ENCODE results near the gene PSENEN.

The PSENEN gene

GRCh38 chr19:35781650-35782049, 36.2 kb downstream of the PSENEN start (continued):
- TF ChIP-seq ZNF362 (tag by site-specific recombination; IDR thresholded peaks at IDR 0.05) = no peak
- no peak for TF ChIP-seq ZFP69B (tag by site-specific recombination; IDR thresholded peaks at IDR 0.05)
- TF ChIP-seq ZNF248 (tag by site-specific recombination; IDR thresholded peaks at IDR 0.05) = no peak
- TF ChIP-seq KLF16 (tag by site-specific recombination; IDR thresholded peaks at IDR 0.05) = no peak
- TF ChIP-seq ZIC2 (tag by site-specific recombination; IDR thresholded peaks at IDR 0.05) = peak; percentile 82

- TF ChIP-seq HIC1 (tag by site-specific recombination; IDR thresholded peaks at IDR 0.05) (peak; percentile 43; the same call in 1 of the 2 replicates), PRDM2 (tag by site-specific recombination; IDR thresholded peaks at IDR 0.05; ENCODE audit: borderline replicate concordance) (no peak), PRDM4 (tag by site-specific recombination; IDR thresholded peaks at IDR 0.05) (no peak)
- H3K27ac ChIP-seq (ENCODE audit: extremely low read depth, low read depth, low read length) = no peak overlapping the region
- H3K9me3 ChIP-seq (ENCODE audit: control insufficient read depth, insufficient read depth, low read depth, low read length) = no peaks in the 10 kb centered on the region
- H3K4me3 ChIP-seq (ENCODE audit: low read depth, low read length) = no peak overlapping the region
- CTCF ChIA-PET = no interaction called here
- H3K4me1 ChIP-seq (ENCODE audit: control insufficient read depth, insufficient read depth, low read length) = no peaks in the 10 kb centered on the region
- POLR2A ChIA-PET = interaction anchor here (1.1 kb wide), 1 partner anchor 21 kb away, joined by 3 read pairs; no protein-coding TSS in a partner anchor
- H3K36me3 ChIP-seq (ENCODE audit: control insufficient read depth in 2 of 2, insufficient read depth in 1 of 2, low read length in 2 of 2) = peaks cover 43 to 47% of the 10 kb centered on the region in 2 experiments
Observed at GRCh38 chr19:35782589-35782988, 37.1 kb downstream of the PSENEN start.

- Histone ChIP-seq H3K36me3 (ENCODE audit: control insufficient read depth in 2 of 2, insufficient read depth in 1 of 2, low read length in 2 of 2) (peaks cover 38 to 42% of the 10 kb centered on the region in 2 experiments), H3K4me3 (ENCODE audit: low read depth, low read length) (no peak overlapping the region), H3K9me3 (ENCODE audit: control insufficient read depth, insufficient read depth, low read depth, low read length) (no peaks in the 10 kb centered on the region), H3K4me1 (ENCODE audit: control insufficient read depth, insufficient read depth, low read length) (no peaks in the 10 kb centered on the region), H3K27ac (ENCODE audit: extremely low read depth, low read depth, low read length) (no peak overlapping the region)
- ChIA-PET CTCF (no interaction called here), POLR2A (interaction anchor here (0.7 to 1.1 kb wide), 3 partner anchors 24 to 38 kb away, joined by 3 to 8 read pairs (median 5); partner anchors contain the start of genes LIN37, PSENEN and U2AF1L4)
- 0 out of 2 replicates have a peak, but pooled peaks have one; percentile 13 for TF ChIP-seq SP2 (tag by site-specific recombination; IDR thresholded peaks at IDR 0.05)
- TF ChIP-seq GLIS2 (tag by site-specific recombination; IDR thresholded peaks at IDR 0.05) = peak; percentile 56; the same call in 1 of the 2 replicates
- TF ChIP-seq ZNF341 (tag by site-specific recombination; IDR thresholded peaks at IDR 0.05; ENCODE audit: low read depth) = peak; percentile 69
- TF ChIP-seq ZEB2 (tag by site-specific recombination; IDR thresholded peaks at IDR 0.05) = 0 out of 2 replicates have a peak, but pooled peaks have one; percentile 17
- TF ChIP-seq BCL11A (tag by site-specific recombination; IDR thresholded peaks at IDR 0.05; ENCODE audit: low read depth) = 0 out of 2 replicates have a peak, but pooled peaks have one; percentile 16
- peak; percentile 24; the same call in 1 of the 2 replicates for TF ChIP-seq BCL11B (tag by site-specific recombination; IDR thresholded peaks at IDR 0.05; ENCODE audit: low read depth)
- 0 out of 2 replicates have a peak, but pooled peaks have one; percentile 10 for TF ChIP-seq HIC1 (tag by site-specific recombination; IDR thresholded peaks at IDR 0.05)
- TF ChIP-seq ZSCAN16 (tag by site-specific recombination; IDR thresholded peaks at IDR 0.05) = no peak
Observed at GRCh38 chr19:35783469-35784434, 38.3 kb downstream of the PSENEN start.
